ENCODE data around the gene SLAMF1.

GRCh38 chr1:160676869-160677597 lies 30.2 kb upstream of the SLAMF1 start:
- no peak for TF ChIP-seq CTCF (conservative IDR thresholded peaks at IDR 0.05)
- TF ChIP-seq ZFX (IDR thresholded peaks at IDR 0.05), result no peak

Measured in C4-2B (cell line).